Stimulated activated CD8-positive, alpha-beta memory T cell treated with anti-CD3 and anti-CD28 coated beads, Interleukin-2, amount 100 ng/mL, for 48 hours (primary cell): Measurements from ENCODE around the gene WEE1.
A peak's percentile ranks its signal among the peaks of the same experiment; 100 is the strongest.
"Not testable (repeated sequence)": the region's sequence is repeated elsewhere in the genome, so short reads cannot be mapped to it uniquely, and the experiment has no call there.

Source experiments
- DNase-seq, 2 donors: peaks; one replicate each; pipeline ENCODE4 v3.0.0-alpha.2; 2020; ENCODE audit warnings: low read depth in 2 of 2

Gene WEE1

DNA sequence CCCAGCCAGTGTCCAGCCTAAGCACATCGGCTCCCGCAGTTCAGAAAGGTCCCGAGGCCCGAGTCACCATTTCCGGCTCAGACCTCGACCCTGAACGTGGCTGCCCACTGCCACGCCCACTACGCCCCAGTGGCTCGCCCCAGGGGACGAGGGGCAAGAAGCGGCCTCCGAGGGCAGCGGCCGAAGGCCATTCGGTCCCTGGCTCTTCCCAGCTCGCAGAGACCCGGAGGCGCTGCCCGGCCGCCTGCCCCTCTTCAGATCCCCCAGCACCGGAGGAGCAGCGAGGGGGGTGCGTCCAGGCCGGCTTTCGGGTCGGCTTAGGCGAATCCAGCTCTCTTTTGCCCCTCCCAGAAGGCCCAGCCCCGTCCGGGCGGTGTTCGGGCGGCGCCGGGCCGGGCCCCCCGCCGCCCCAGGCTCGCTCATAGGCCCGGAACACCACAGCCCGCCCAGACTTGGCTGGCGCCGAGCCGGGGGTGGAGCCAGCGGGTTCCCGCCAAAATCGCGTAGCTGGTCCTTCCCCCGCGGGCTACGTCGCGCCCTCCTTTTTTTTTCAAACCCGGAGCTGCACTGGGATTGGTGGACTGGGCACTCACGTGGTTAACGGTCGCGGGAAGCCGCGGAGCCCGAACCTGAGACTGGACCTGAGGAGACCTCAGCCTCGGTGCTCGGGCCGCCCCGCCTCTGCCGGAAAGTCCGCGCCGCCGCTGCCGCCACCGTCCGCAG, at the start of gene WEE1:
Gene WEE1, plus strand, starts transcription at position 619 of the 723 bp plus-strand sequence. CDS start 264 bp downstream, outside the sequence.
- DNase-seq, result peak; percentile 98 to 99

DNA sequence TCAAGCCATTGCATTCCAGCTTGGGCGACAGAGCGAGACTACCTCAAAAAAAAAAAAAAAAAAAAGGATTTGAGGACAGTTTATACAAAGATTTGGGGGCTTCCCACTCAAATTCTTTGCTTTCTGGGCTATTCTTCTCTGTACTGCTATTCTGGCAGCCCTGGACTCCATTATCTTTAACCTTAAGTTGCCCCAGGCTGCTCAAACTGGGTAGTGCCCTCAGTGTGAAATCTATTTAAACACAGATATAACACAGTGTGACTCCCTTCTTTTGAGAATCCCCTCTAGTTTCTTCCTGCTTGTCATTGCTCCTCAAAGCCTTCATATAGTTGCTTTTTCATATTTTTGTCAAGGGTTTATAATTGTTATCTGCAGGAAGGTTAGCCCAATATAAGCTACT, 49.5 kb upstream of the WEE1 start:
- no peak for DNase-seq

DNA sequence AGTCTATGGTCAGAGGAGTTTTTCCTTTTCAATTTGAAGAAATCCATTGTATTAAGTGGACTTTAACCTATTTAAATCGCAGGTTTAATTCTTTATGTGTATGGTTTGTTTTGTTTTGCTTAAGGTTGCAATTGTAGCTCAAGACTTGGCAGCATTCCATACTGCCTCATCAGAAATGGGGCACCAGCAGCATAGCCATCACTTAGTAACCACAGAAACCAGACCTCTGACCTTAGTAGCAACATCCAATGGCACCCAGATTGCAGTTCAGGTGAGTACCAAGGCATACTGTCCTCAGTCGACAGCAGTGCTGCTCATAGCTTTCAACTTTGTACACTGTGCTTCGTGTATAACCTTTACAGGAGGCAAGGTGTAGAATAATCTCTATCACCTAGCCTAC, 48.4 kb upstream of the WEE1 start:
- DNase-seq, result no peak

DNA sequence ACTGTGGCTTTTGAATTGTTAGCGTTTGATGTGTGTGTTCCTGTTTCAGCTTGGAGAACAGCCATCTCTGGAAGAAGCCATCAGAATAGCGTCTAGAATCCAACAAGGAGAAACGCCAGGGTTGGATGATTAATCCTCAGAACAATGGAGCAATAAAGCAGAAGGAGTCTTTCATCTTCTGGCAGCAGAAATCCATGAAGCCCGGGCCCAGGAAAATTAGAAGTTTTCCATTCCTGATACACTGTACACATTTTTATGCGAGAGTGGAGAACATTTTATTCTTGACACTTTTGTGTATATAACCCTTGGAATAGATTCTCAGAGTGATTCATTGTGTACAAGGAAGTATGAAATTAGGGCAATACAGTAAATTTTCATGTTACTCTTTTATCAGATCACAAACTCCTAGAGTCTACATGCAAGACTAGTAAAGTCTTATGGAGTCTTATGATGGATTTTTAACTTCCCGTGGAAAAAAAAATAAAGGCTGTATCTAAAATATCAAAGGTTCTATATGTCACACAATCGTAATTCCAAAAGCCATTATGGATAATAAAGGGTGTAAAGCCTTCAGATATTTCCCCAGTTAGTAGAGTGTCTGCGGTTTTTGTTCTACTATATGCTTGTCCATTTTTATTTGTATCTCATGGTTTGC, 45.9 kb upstream of the WEE1 start:
- DNase-seq, result no peak

DNA sequence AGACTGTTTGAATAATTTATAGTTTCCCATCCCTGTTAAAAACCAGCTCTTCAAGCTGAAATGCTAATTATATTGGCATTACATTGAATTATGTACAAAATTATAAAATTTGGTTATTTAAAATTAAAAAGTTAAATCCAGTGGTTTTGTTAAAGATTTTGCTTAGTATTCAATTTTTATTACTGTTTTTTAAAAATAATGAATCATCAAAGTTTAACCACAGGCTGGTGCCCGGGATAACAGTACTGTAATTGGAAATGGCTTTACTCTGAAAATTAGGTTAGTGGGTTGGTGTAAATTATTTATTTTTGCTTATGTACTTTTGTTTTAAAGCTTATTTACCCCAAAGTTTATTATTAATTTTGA, 45.4 kb upstream of the WEE1 start:
- no peak for DNase-seq

DNA sequence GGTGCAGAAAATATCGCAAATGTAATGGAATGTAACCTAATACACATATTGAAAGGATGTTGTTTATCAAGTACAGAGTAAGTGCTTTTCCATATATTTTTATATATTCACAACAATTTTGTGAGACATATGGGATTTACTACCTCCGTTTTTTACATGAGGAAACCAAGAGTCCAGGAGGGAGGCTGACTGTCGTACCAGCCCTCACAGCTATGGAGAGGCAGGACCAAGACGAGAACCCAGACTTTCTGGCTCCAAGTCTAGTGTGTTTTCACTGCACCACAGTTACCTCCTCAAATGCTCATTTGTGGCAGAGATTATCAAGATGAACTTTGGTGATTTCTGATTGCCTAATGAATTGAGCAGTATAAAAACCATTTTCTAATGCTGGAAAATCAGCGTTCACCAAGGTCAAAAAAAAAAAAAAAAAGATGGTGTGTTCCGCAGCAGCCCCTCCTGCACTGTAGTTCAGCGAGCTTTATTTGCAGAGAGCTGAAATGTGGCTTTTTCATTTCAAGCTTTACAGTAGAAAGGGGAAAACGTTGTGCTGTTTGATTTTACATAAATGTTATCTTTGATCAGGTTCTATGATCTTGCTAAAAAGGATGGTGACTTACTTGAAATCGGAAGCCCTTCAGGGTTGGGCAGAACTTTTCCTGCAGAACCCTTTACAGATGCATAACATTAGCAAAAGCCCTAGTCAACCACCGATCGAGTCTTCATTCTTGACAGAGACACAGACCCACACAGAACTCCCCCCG, 44.7 kb upstream of the WEE1 start:
- no peak for DNase-seq

DNA sequence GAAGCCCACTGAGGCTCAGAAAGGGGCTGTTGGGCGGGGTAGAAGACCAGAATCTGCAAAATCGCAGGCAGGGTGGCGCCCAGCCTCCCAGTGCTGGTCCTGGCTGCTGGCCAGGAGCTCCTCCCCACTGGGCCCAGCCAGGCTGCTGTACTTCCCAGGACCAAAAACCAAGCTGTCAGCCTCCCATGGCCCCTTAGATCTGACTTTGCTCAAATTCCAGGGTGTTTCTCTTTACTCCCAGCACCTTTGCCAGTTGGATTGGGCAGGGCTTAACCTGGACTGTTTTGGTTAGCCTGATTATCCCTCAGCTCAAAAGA, 44.2 kb upstream of the WEE1 start:
- DNase-seq, result no peak

GRCh38 chr11:9530020-9530621, 43.3 kb upstream of the WEE1 start:
- no peak for DNase-seq

DNA sequence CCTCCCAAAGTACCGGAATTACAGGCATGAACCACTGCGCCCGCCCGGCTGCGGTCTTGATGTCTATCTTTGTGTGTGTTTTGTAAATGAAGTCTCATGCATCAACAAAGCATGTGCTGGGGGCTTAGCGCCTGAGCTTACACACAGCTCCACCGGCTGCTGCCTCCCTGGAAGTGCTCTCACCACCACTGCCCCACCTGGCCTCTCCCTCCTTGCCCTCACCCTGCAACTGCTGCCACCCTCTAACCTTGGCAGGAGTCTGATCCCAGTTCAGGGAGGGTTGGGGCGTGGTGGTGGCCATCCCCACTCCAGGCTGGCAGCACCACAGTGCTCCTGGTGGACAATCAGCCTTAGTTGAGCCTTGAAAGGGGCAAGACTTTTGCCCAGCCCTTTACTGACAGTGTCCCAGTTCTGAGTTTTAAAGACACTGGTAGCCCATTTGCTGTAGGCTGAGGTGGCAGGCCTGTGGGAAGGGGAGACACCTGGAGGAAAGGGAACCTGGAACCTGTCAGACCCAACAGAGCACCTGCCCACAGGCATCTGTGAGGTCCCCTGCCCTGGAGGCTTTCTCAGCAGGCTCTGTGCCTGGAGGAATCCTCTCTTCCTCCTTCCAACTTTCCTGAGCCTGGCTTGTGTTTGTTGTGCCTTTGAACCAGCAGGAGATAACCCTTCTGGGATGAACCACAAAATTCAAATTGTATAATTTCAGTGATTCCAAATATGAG, 42.4 kb upstream of the WEE1 start:
- no peak for DNase-seq

GRCh38 chr11:9533058-9533457, 40.4 kb upstream of the WEE1 start:
- no peak for DNase-seq

- no peak for DNase-seq
These were observed 39.6 kb upstream of the WEE1 start for GRCh38 chr11:9533736-9534473.

DNA sequence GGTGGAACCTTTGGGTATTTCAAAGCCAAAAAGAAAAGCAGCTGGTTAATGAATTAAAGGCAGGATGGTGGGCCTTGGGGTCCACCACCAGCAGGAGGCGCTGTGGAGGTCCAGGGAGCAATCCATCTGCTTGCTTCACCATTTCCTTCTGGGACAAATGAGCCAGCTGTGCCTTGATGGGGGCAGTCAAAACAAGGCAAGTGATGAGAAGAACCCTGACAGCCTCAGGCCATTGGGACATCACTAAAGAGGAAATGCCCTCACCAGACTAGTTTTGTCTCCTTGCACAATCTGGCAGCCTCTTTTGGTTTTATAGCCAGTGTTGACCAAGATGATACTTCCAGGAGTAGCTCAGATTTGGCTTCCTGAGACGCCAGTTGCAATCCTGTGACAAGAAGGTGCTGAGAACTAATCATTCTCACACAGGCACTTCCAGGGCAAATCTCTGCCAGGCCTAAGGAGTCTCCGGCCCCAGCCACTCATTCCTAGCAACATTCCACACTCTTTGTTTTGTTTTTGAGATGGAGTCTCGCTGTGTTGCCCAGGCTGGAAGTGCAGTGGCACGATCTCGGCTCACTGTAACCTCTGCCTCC, 38.2 kb upstream of the WEE1 start:
- peak; percentile 75 to 78 for DNase-seq

DNA sequence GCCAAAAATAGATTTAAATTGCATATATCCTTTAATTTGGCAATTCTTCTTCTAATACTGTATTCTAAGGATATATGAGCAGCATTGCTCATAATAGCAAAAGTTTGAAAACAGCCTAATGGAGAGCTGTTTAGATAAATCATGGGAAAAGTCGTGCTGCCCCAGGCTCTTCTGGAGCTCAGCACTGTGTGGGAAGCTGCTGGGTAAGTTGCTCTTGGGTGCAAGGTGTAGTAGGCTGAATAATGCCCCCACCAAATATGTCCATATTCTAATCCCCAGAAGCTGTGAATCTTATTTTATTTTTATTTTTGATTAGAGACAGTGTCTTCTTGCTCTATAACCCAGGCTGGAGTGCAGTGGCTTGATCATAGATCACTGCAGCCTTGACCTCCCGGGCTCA, 34.9 kb upstream of the WEE1 start:
- DNase-seq, result no peak

DNA sequence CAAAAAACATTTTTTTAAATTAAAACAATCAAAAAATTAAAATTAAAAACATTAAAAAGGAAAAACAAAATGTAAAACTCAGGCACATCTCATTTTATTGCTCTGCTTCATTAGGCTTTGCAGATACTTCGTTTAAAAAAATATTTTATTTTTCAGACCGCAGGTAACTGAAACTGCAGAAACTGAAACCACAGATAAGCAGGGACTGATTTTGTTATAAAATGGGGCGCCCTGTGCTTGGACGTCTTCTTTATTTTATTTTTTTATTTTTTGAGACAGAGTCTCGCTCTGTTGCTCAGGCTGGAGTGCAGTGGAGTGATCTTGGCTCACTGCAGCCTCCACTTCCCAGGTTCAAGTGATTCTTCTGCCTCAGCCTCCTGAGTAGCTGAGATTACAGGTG, 24.3 kb upstream of the WEE1 start:
- not testable (repeated sequence) for DNase-seq

GRCh38 chr11:9550191-9550628, 23.3 kb upstream of the WEE1 start:
- DNase-seq, result no peak

GRCh38 chr11:9561279-9561982, 12.0 kb upstream of the WEE1 start:
- no peak for DNase-seq

GRCh38 chr11:9562716-9563115, 10.8 kb upstream of the WEE1 start:
- DNase-seq, result no peak

GRCh38 chr11:9563196-9563730, 10.2 kb upstream of the WEE1 start:
- DNase-seq, result no peak

DNA sequence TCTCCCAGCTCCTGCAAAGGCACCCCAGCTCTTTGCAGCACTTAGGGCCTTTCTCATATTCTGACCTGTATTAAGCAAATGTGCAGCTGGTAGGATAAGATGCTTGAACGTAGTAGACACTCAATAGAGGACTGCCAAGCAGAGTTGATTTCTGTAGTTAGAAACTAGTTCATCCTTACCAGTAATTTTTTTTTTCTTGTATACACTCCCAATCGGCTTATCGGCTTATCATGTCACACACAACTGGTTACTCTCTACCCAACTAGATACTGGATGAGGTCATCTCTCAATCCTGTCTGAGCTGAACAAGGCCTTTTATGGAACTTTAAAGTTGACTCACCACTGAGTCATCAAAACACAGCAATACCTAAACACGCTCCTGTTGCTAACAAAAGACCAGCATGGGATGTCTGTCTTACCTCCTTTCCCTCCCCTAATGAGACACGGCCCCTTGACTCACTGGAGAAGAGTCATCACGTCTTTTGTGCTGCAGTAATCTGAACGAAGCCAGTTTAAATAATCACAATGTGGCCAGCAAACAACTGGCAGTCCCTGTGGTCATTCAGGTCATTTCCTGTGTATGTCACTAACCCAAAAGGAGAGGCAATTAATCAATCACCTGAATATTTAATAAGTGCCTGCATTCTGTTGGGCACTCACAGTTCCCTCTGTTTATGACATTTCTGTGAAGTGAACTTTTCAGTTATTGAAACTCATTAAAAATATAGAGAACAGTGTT, 7.5 kb upstream of the WEE1 start:
- peak in 1 of 2 donors; percentile 12 for DNase-seq
